ENCODE data around the gene LIN28B.

Gene LIN28B

DNA sequence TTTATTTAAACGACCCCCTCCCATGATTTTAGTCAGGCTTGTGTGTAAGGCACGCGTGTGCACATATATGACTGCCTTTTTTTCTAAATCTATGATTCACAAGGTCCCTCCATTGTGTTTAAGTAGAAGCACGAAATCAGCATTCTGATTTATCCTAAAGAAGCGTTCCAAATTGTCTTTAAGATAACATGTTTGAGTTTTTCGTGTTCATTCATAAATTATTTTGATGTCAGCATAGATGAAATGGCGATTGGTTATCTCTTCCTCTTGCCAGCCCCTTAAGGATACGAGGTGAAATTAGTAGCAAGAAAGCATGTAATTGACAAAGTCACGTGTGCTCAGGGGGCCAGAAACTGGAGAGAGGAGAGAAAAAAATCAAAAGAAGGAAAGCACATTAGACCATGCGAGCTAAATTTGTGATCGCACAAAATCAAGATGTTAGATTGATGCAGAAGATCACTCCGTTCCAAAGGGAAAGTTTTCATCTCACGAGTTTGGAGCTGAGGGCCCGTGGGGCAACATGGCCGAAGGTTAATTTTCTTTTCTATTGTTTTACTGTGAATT is at the start of gene LIN28B:
Gene LIN28B, plus strand, starts transcription at position 377 of the 564 bp plus-strand sequence. Its CDS starts 144 bp downstream, at position 521.
- TF ChIP-seq, protein P1, sequence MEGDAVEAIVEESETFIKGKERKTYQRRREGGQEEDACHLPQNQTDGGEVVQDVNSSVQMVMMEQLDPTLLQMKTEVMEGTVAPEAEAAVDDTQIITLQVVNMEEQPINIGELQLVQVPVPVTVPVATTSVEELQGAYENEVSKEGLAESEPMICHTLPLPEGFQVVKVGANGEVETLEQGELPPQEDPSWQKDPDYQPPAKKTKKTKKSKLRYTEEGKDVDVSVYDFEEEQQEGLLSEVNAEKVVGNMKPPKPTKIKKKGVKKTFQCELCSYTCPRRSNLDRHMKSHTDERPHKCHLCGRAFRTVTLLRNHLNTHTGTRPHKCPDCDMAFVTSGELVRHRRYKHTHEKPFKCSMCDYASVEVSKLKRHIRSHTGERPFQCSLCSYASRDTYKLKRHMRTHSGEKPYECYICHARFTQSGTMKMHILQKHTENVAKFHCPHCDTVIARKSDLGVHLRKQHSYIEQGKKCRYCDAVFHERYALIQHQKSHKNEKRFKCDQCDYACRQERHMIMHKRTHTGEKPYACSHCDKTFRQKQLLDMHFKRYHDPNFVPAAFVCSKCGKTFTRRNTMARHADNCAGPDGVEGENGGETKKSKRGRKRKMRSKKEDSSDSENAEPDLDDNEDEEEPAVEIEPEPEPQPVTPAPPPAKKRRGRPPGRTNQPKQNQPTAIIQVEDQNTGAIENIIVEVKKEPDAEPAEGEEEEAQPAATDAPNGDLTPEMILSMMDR (IDR thresholded peaks at IDR 0.05; ENCODE audit: low read length, missing control alignments), result no peak
- no peak within 1 kb of the TSS for H3K4me3 ChIP-seq (replicated peaks; ENCODE audit: low read depth, low read length)
- no peak for DNase-seq (ENCODE audit: low read depth)

- H3K4me3 ChIP-seq (replicated peaks; ENCODE audit: low read depth, low read length), result no peak overlapping the region
- no peak for DNase-seq (ENCODE audit: low read depth)
- TF ChIP-seq, protein P1 (IDR thresholded peaks at IDR 0.05; ENCODE audit: low read length, missing control alignments), result no peak
Measured at GRCh38 chr6:104908031-104908887, 48.6 kb upstream of the LIN28B start.

- TF ChIP-seq, protein P1 (IDR thresholded peaks at IDR 0.05; ENCODE audit: low read length, missing control alignments), result no peak
- no peak for DNase-seq (ENCODE audit: low read depth)
- no peak overlapping the region for H3K4me3 ChIP-seq (replicated peaks; ENCODE audit: low read depth, low read length)
Measured at GRCh38 chr6:104908888-104909525, 47.9 kb upstream of the LIN28B start.

DNA sequence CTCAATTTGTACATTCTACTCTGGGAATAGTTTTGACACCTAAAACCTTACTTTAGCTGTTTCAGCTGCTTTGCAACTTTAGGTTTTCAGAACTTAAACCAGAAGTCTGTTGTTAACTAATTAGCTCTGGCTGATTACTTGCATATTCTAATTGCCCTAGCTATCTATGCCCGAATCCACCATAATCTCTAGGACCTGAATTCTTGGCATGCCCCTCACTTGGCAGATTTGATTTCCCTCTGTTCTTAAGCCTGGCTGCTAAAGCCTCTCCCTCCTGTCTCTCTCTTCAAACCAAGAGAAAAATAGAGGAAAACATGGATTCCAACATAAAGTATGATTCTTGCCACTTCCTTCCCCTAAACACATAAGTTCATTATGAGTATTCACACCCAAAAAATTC is 35.0 kb upstream of the LIN28B start:
- DNase-seq (ENCODE audit: low read depth), result no peak
- no peak overlapping the region for H3K4me3 ChIP-seq (replicated peaks; ENCODE audit: low read depth, low read length)
- TF ChIP-seq, protein P1 (IDR thresholded peaks at IDR 0.05; ENCODE audit: low read length, missing control alignments), result no peak

DNA sequence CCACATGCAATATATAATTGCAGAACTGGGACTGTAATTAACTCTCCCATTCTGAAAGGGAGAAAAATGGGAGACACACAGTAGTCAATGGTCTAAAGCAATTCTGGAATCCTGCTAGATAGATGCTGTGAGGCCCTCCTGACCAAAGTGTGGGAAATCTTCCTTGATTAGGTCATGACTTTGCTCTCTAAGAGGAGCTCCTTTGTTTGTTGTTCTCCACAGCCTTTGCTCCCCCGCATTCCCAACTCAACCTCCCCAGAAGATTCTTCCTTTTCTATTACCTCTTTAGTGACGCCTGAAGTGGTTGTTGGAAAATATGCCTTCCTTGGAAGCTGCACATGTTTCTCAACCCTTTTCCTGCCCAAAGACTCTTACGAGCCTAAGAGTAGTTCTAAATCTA is 28.8 kb upstream of the LIN28B start:
- no peak overlapping the region for H3K4me3 ChIP-seq (replicated peaks; ENCODE audit: low read depth, low read length)
- DNase-seq (ENCODE audit: low read depth), result peak; percentile 57
- TF ChIP-seq, protein P1 (IDR thresholded peaks at IDR 0.05; ENCODE audit: low read length, missing control alignments), result no peak

DNA sequence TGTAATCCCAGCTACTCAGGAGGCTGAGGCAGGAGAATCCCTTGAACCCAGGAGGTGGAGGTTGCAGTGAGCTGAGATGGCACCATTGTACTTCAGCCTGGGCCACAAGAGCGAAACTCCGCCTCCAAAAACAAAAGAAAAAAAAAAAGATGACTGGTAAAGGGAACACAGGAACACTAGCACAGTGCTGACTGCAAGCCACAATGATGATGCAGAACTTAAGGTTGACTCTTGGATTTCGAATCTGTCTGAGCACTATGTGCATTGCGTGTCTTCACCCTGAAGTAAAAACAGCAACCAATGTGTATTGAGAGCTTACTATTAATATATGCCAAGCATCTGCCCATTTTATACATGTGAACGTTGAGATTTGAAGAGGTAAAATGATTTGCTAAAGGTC is 27.6 kb upstream of the LIN28B start:
- no peak for DNase-seq (ENCODE audit: low read depth)
- TF ChIP-seq, protein P1 (IDR thresholded peaks at IDR 0.05; ENCODE audit: low read length, missing control alignments), result no peak
- no peak overlapping the region for H3K4me3 ChIP-seq (replicated peaks; ENCODE audit: low read depth, low read length)
